DND-41 (cell line): ENCODE data around the gene EDIL3.

Experiments used
- CTCF ChIP-seq: IDR thresholded peaks from 2 replicates; pipeline ENCODE4 v1.5.1; 2012; ENCODE audit warnings: borderline replicate concordance, low read length, moderate library complexity, mild to moderate bottlenecking; ENCODE audit not compliant: poor library complexity, severe bottlenecking; ENCODE audit errors: extremely low read depth
- EZH2 ChIP-seq: IDR thresholded peaks from 3 replicates; pipeline ENCODE4 v1.6.1; 2012; ENCODE audit warnings: borderline replicate concordance, low read depth, mild to moderate bottlenecking, moderate library complexity, low read length, inconsistent platforms; ENCODE audit not compliant: severe bottlenecking

GRCh38 chr5:84115727-84116126 lies 269.0 kb downstream of the EDIL3 start:
- TF ChIP-seq CTCF: no peak
- no peak for TF ChIP-seq EZH2
